HepG2 (cell line): ENCODE measurements around the gene GPR65. TPM values are rescaled to one million over a fixed set of nuclear protein-coding genes. Genes with fewer than 3 reads are reported as not detected.

Experiments
- ATAC-seq: fragments of 200-7000 bp; cut with Tn5 transposase; 3 replicates; pipeline ENCODE4 v1.9.1; 2020; ENCODE audit warnings: mild to moderate bottlenecking, moderate library complexity
- BruUV-seq: library from RNA; stranded (reverse); fragments of 400-500 nt; replicated peaks from 2 replicates; lab custom pipeline; 2021; lab: Mats Ljungman, UMichigan
- CTCF ChIA-PET: fragments of 300-600 bp; formaldehyde crosslinking; extraction: SDS; loops from one replicate; lab custom pipeline; 2021; ENCODE audit warnings: low total read pairs, inconsistent platforms, low intra/inter-chr PET ratio; lab: Yijun Ruan, JAX
- POLR2A ChIA-PET: fragments of 350-600 bp; sonication (Branson Sonifier 250); formaldehyde crosslinking; loops from one replicate; lab custom pipeline; 2020; ENCODE audit warnings: antibody characterized with exemption, inconsistent platforms; lab: Yijun Ruan, JAX
- DNase-seq: peaks from one replicate; pipeline ENCODE4 v3.0.0-alpha.2; 2015; ENCODE audit warnings: low spot score
- FAIRE-seq: peaks from 3 replicates; lab custom pipeline; 2011; peaks lifted over from hg19 to GRCh38; lab: Jason Lieb, UNC
- H2AFZ ChIP-seq: one replicate; pipeline ENCODE4 v1.6.1; 2011; ENCODE audit warnings: low read length, inconsistent platforms
- H3K27ac ChIP-seq: fragments of 300-600 bp; 3 replicates; pipeline ENCODE4 v1.8.0; 2011; ENCODE audit warnings: mixed run types, mild to moderate bottlenecking, mixed read lengths, low read length, inconsistent platforms; ENCODE audit not compliant: insufficient read depth; ENCODE audit errors: extremely low read length
- H3K27me3 ChIP-seq, 2 experiments: fragments of 200-600 bp in 1 of 2; 2 replicates in 1 of 2; 3 replicates in 1 of 2; pipeline versions ENCODE4 v1.6.0 to v1.8.0; 2011; ENCODE audit warnings: low read length in 2 of 2, mild to moderate bottlenecking in 2 of 2, moderate library complexity in 2 of 2, inconsistent platforms in 1 of 2; ENCODE audit not compliant: insufficient read depth in 2 of 2, control insufficient read depth in 1 of 2
- H3K36me3 ChIP-seq, 2 experiments: fragments of 200-600 bp in 1 of 2; replicated peaks in 1 of 2; 2 replicates in 1 of 2; 3 replicates in 1 of 2; pipeline versions ENCODE4 v1.5.1 to v1.8.0; 2011; ENCODE audit warnings: low read length in 2 of 2, inconsistent platforms in 1 of 2; ENCODE audit not compliant: insufficient read depth in 2 of 2, control insufficient read depth in 1 of 2
- H3K4me1 ChIP-seq: 2 replicates; pipeline ENCODE4 v1.5.1; 2012; ENCODE audit warnings: low read length, inconsistent platforms; ENCODE audit not compliant: insufficient read depth
- H3K4me2 ChIP-seq: 2 replicates; pipeline ENCODE4 v1.6.0; 2011; ENCODE audit warnings: low read depth, low read length, inconsistent platforms
- H3K4me3 ChIP-seq, 3 experiments: fragments of 200-600 bp in 1 of 3; sonication (generic), shearing (Covaris generic) in 1 of 3; replicated peaks in 1 of 3; 2 replicates each; pipeline ENCODE4 v1.5.1; 2011 to 2016; ENCODE audit warnings: low read length in 3 of 3, inconsistent platforms in 2 of 3, low read depth in 2 of 3, mild to moderate bottlenecking in 2 of 3, control low read depth in 1 of 3, mixed read lengths in 1 of 3; ENCODE audit not compliant: insufficient read depth in 1 of 3
- H3K79me2 ChIP-seq: one replicate; pipeline ENCODE4 v1.6.1; 2011; ENCODE audit warnings: low read length, inconsistent platforms; ENCODE audit not compliant: insufficient read depth
- H3K9ac ChIP-seq: 2 replicates; pipeline ENCODE4 v1.6.0; 2011; ENCODE audit warnings: mild to moderate bottlenecking, low read depth, low read length, inconsistent platforms; ENCODE audit not compliant: insufficient read depth
- H3K9me3 ChIP-seq: 2 replicates; pipeline ENCODE4 v1.5.1; 2012; ENCODE audit warnings: mild to moderate bottlenecking, low read length
- H4K20me1 ChIP-seq: 2 replicates; pipeline ENCODE4 v1.6.0; 2011; ENCODE audit warnings: inconsistent platforms, mild to moderate bottlenecking, low read length, moderate library complexity; ENCODE audit not compliant: insufficient read depth
- ATF7 ChIP-seq, 2 experiments: fragments of 450-650 bp in 1 of 2; sonication (generic) in 1 of 2; formaldehyde crosslinking in 1 of 2; IDR thresholded peaks; 2 replicates each; pipeline versions ENCODE4 v1.4.0 to v1.6.1; 2016 to 2020; ENCODE audit warnings: antibody characterized with exemption in 1 of 2, mild to moderate bottlenecking in 1 of 2, missing genetic modification reagents in 1 of 2
- CREM ChIP-seq, 2 experiments: sonication (generic) in 1 of 2; formaldehyde crosslinking in 1 of 2; IDR thresholded peaks; 2 replicates each; pipeline versions ENCODE4 v1.4.0 to v1.6.1; 2016 to 2020; ENCODE audit warnings: antibody characterized with exemption in 1 of 2, mild to moderate bottlenecking in 1 of 2, missing genetic modification reagents in 1 of 2
- MEIS1 ChIP-seq: sonication (generic); formaldehyde crosslinking; IDR thresholded peaks from 2 replicates; pipeline ENCODE4 v1.9.0; 2021; ENCODE audit warnings: mild to moderate bottlenecking, missing genetic modification reagents, moderate library complexity, borderline replicate concordance
- NFKB2 ChIP-seq: sonication (generic); formaldehyde crosslinking; IDR thresholded peaks from 2 replicates; pipeline ENCODE4 v1.4.0; 2020; ENCODE audit warnings: missing genetic modification reagents, borderline replicate concordance
- TBX2 ChIP-seq: sonication (generic); formaldehyde crosslinking; IDR thresholded peaks from 2 replicates; pipeline ENCODE4 v1.5.0; 2020; ENCODE audit warnings: missing genetic modification reagents, mild to moderate bottlenecking, borderline replicate concordance
- TSC22D2 ChIP-seq: sonication (generic); formaldehyde crosslinking; IDR thresholded peaks from 2 replicates; pipeline ENCODE4 v1.5.1; 2020; ENCODE audit warnings: missing genetic modification reagents, mild to moderate bottlenecking, borderline replicate concordance
- ZSCAN21 ChIP-seq: sonication (generic); formaldehyde crosslinking; IDR thresholded peaks from 2 replicates; pipeline ENCODE4 v1.8.0; 2022; ENCODE audit warnings: mild to moderate bottlenecking, missing genetic modification reagents, moderate library complexity, borderline replicate concordance
- WGBS: methylation state at CpG from one replicate; pipeline ENCODE4 v1.1.6; 2017; ENCODE audit warnings: low lambda C conversion rate; 5-methylcytosine and 5-hydroxymethylcytosine counted together
- in situ Hi-C: cut with HindIII; loops from 2 replicates; pipeline ENCODE4 v1.10.0; 2017; ENCODE audit warnings: low pct_unique_long_range_greater_than_20kb; ENCODE audit not compliant: extremely low pct_ligation_motif_present
- intact Hi-C: fragments of 100-400 bp; cut with micrococcal nuclease; formaldehyde crosslinking; loops from one replicate; pipeline ENCODE4 v1.10.0; 2022; ENCODE audit not compliant: unreplicated experiment
- polyA plus RNA-seq, 8 experiments: library from polyadenylated mRNA; depleted of rRNA in 3 of 8; stranded (reverse) in 7 of 8; unstranded in 1 of 8; fragments of >200 nt; fragmentation: Illumina TruSeq in 4 of 8; extraction: Trizol in 4 of 8; gene quantifications; 2 replicates each; pipeline versions ENCODE4 v1.2.1 to v1.2.3, GENCODE V29; 2011 to 2016; ENCODE audit warnings: low read depth in 4 of 8, missing spikeins in 1 of 8, mixed read lengths in 1 of 8; ENCODE audit not compliant: insufficient read depth in 1 of 8
- total RNA-seq, 5 experiments: library from RNA; depleted of rRNA; stranded (reverse); fragments of >200 nt; fragmentation: Illumina TruSeq; extraction: Trizol; gene quantifications; 2 replicates each; pipeline ENCODE4 v1.2.3, GENCODE V29; 2016; ENCODE audit warnings: low read depth in 1 of 5
- TF ChIP-seq, protein P1 (sequence below): IDR thresholded peaks from 2 replicates; pipeline ENCODE4 v1.6.1; 2016; ENCODE audit warnings: missing compliant biosample characterization, missing genetic modification reagents, borderline replicate concordance
- TF ChIP-seq, protein P2 (sequence below), 2 experiments: sonication (generic) in 1 of 2; formaldehyde crosslinking in 1 of 2; IDR thresholded peaks; 2 replicates each; pipeline versions ENCODE4 v1.6.1 to v1.9.0; 2014 to 2022; ENCODE audit warnings: antibody characterized with exemption in 1 of 2, borderline replicate concordance in 1 of 2, inconsistent platforms in 1 of 2, low read depth in 1 of 2, missing genetic modification reagents in 1 of 2

The GPR65 gene
- total and polyA plus RNA-seq, 2 of the 13 experiments (the other 11 are each of a cell fraction or from before 2014, with no cell fraction given), result not detected

DNA sequence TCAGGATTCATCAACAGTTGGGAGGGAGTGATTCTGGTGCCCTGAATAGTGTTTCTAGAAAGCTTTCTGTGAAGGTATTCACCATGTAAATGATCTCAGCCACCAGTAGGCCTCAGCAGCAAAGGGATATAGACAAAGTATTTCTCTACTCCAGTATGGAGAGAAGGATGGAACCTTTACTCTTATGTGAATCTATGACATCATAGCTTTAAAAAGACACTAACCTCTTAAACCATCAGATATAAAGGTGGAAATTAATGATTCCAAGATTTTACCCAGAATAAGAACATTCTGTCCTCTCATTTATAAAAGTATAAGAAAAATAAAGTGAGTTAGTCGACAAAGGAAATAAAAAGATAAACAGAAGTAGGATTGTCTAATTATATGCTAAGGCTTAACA is 4.6 kb downstream of the GPR65 start:
- no peak for DNase-seq
- Histone ChIP-seq H3K79me2 (no peaks in the 10 kb centered on the region), H3K4me3 (no peak overlapping the region), H3K9ac (no peak overlapping the region), H3K27me3 (no peaks in the 10 kb centered on the region), H3K27ac (no peak overlapping the region)
- FAIRE-seq, result no peak
- in situ Hi-C loops, result loop anchor here (25.0 kb wide), 1 partner anchor 378 kb away; the partner anchor contains the start of gene SPATA7
- CTCF ChIA-PET, result no interaction called here
- 96% methylated on average over 1 of the region's 1 CpG for WGBS
- ATAC-seq, result no peak
- TF ChIP-seq CREM (IDR thresholded peaks at IDR 0.05), result no peak
- no peak for TF ChIP-seq CREM (CRISPR knock-in tag; IDR thresholded peaks at IDR 0.05)
- TF ChIP-seq, protein P1, sequence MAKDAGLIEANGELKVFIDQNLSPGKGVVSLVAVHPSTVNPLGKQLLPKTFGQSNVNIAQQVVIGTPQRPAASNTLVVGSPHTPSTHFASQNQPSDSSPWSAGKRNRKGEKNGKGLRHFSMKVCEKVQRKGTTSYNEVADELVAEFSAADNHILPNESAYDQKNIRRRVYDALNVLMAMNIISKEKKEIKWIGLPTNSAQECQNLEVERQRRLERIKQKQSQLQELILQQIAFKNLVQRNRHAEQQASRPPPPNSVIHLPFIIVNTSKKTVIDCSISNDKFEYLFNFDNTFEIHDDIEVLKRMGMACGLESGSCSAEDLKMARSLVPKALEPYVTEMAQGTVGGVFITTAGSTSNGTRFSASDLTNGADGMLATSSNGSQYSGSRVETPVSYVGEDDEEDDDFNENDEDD (CRISPR knock-in tag), result no peak
- peak; percentile 83 for TF ChIP-seq ATF7 (IDR thresholded peaks at IDR 0.05)
- no peak for TF ChIP-seq ATF7 (CRISPR knock-in tag; IDR thresholded peaks at IDR 0.05)
- no peak for TF ChIP-seq NFKB2 (CRISPR knock-in tag)
- TF ChIP-seq, all 625 proteins: peak for 1
- Histone ChIP-seq H4K20me1 (no peaks in the 10 kb centered on the region), H3K9me3 (no peaks in the 10 kb centered on the region), H3K36me3 (no peaks in the 10 kb centered on the region), H3K4me2 (no peak overlapping the region), H3K4me1 (peaks cover 12% of the 10 kb centered on the region; the same call in 1 of the 2 replicates), H2AFZ (no peak overlapping the region)
- intact Hi-C loops, result no loop called here
- POLR2A ChIA-PET, result no interaction called here
- no TSS peak for BruUV-seq

DNA sequence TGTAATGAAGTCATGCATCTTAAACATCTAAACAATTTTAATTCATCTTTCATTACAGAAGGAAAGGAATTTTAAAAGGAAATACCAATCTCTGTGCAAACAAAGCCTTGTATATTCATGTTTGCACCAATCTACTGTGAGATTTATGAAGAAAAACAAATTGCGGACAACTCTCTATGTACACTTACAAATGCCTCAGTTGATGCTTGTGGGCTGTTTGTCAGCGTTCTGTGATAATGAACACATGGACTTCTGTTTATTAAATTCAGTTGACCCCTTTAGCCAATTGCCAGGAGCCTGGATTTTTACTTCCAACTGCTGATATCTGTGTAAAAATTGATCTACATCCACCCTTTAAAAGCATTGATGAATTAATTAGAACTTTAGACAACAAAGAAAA is 5.4 kb downstream of the GPR65 start:
- intact Hi-C loops (loop anchor here (5.0 to 10.0 kb wide), 2 partner anchors 94 to 177 kb away; no protein-coding TSS in a partner anchor), in situ Hi-C loops (loop anchor here (5.0 to 25.0 kb wide), 3 partner anchors 157 to 377 kb away; partner anchors contain the start of gene SPATA7)
- POLR2A ChIA-PET, result no interaction called here
- DNase-seq (no peak), ATAC-seq (no peak), FAIRE-seq (no peak)
- CTCF ChIA-PET, result no interaction called here
- no TSS peak for BruUV-seq
- Histone ChIP-seq H3K36me3 (no peaks in the 10 kb centered on the region), H2AFZ (no peak overlapping the region), H3K27ac (no peak overlapping the region), H3K9ac (no peak overlapping the region), H3K27me3 (no peaks in the 10 kb centered on the region), H3K4me2 (no peak overlapping the region), H3K79me2 (no peaks in the 10 kb centered on the region), H3K4me3 (no peak overlapping the region), H3K9me3 (no peaks in the 10 kb centered on the region), H4K20me1 (no peaks in the 10 kb centered on the region), H3K4me1 (peaks cover 12% of the 10 kb centered on the region; the same call in 1 of the 2 replicates)
- WGBS, result 31% methylated on average over 2 of the region's 2 CpGs
- TF ChIP-seq, protein P2, sequence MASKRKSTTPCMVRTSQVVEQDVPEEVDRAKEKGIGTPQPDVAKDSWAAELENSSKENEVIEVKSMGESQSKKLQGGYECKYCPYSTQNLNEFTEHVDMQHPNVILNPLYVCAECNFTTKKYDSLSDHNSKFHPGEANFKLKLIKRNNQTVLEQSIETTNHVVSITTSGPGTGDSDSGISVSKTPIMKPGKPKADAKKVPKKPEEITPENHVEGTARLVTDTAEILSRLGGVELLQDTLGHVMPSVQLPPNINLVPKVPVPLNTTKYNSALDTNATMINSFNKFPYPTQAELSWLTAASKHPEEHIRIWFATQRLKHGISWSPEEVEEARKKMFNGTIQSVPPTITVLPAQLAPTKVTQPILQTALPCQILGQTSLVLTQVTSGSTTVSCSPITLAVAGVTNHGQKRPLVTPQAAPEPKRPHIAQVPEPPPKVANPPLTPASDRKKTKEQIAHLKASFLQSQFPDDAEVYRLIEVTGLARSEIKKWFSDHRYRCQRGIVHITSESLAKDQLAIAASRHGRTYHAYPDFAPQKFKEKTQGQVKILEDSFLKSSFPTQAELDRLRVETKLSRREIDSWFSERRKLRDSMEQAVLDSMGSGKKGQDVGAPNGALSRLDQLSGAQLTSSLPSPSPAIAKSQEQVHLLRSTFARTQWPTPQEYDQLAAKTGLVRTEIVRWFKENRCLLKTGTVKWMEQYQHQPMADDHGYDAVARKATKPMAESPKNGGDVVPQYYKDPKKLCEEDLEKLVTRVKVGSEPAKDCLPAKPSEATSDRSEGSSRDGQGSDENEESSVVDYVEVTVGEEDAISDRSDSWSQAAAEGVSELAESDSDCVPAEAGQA (IDR thresholded peaks at IDR 0.05; ENCODE audit: low read depth), result no peak
- TF ChIP-seq, protein P2 (CRISPR knock-in tag; IDR thresholded peaks at IDR 0.05; ENCODE audit: borderline replicate concordance), result no peak
- TF ChIP-seq TSC22D2 (CRISPR knock-in tag) (no peak), TBX2 (CRISPR knock-in tag) (no peak), MEIS1 (CRISPR knock-in tag) (no peak), ZSCAN21 (CRISPR knock-in tag) (no peak)
